RWPE2 (cell line): ENCODE measurements around the gene ENTHD1.
"Not testable (repeated sequence)": the region's sequence is repeated elsewhere in the genome, so short reads cannot be mapped to it uniquely, and the experiment has no call there.

Experiments
- ATAC-seq: fragments of 200-7000 bp; cut with Tn5 transposase; 3 replicates; pipeline ENCODE4 v1.9.1; 2021; ENCODE audit warnings: low read depth
- DNase-seq: peaks from one replicate; pipeline ENCODE4 v3.0.0-alpha.2; 2020; ENCODE audit warnings: low spot score
- H3K27ac ChIP-seq: fragments of 450-650 bp; 2 replicates; pipeline ENCODE4 v1.5.1; 2017; ENCODE audit warnings: mild to moderate bottlenecking; ENCODE audit not compliant: poor library complexity, severe bottlenecking
- H3K27me3 ChIP-seq: fragments of 250-450 bp; sonication (Bioruptor Pico); 2 replicates; pipeline ENCODE4 v1.5.1; 2021; ENCODE audit warnings: mild to moderate bottlenecking, moderate library complexity; ENCODE audit not compliant: insufficient read depth, poor library complexity, severe bottlenecking
- H3K36me3 ChIP-seq: fragments of 250-450 bp; sonication (Bioruptor Pico); 2 replicates; pipeline ENCODE4 v1.5.1; 2020; ENCODE audit warnings: low read depth, mild to moderate bottlenecking, moderate library complexity
- H3K4me1 ChIP-seq: fragments of 250-450 bp; sonication (Bioruptor Pico); 2 replicates; pipeline ENCODE4 v1.5.1; 2021; ENCODE audit warnings: mild to moderate bottlenecking, moderate library complexity; ENCODE audit not compliant: insufficient read depth, poor library complexity, severe bottlenecking
- H3K4me3 ChIP-seq: fragments of 250-450 bp; sonication (Bioruptor Pico); 2 replicates; pipeline ENCODE4 v1.5.1; 2021; ENCODE audit warnings: mild to moderate bottlenecking, moderate library complexity; ENCODE audit not compliant: severe bottlenecking
- H3K9me3 ChIP-seq: fragments of 250-450 bp; sonication (Bioruptor Pico); 2 replicates; pipeline ENCODE4 v1.5.1; 2021; ENCODE audit warnings: mild to moderate bottlenecking, moderate library complexity; ENCODE audit not compliant: severe bottlenecking
- TF ChIP-seq, protein P1 (sequence below): fragments of 450-650 bp; IDR thresholded peaks from one replicate; pipeline ENCODE4 v1.5.1; 2017; ENCODE audit warnings: mild to moderate bottlenecking, moderate library complexity; ENCODE audit not compliant: poor library complexity, severe bottlenecking

Gene ENTHD1

DNA sequence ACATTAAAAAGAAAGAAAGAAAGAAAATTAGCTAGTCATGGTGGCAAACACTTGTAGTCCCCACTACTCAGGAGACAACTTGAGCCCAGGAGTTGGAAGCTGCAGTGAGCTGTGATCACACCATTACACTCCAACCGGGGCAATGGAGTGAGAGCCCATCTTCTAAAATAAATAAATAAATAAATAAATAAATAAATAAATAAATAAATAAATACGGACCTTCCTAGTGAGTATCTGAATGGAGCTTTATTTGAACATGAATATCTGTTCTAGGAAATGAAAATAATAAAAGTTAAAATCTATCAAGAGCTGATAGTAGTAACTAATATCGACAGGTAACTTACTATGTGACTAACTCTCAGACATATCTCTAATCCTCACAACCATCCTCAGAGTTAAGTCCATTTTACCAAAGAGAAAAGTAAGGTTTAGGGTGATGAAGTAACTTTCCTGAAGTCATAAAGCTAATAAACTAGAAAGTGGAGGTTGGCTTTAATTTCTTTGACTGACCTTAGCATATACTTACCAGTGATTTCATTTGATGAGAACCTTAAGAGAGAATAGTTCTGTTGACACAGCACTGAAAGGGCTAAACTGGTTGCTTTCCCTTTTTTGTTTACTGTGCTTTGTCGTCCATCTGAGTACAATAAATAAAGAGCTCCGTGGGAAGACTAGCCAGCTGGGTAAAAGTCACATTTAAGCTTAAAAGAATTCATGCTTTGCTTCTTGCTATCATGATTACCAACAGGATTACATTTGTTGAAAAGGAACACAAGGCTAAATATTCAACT lies 22.4 kb downstream of the ENTHD1 start:
- Histone ChIP-seq H3K9me3 (no peaks in the 10 kb centered on the region), H3K4me1 (no peaks in the 10 kb centered on the region), H3K36me3 (no peaks in the 10 kb centered on the region), H3K27ac (no peak overlapping the region), H3K4me3 (no peak overlapping the region), H3K27me3 (peaks cover 11% of the 10 kb centered on the region)
- DNase-seq = no peak
- ATAC-seq = no peak
- TF ChIP-seq, protein P1, sequence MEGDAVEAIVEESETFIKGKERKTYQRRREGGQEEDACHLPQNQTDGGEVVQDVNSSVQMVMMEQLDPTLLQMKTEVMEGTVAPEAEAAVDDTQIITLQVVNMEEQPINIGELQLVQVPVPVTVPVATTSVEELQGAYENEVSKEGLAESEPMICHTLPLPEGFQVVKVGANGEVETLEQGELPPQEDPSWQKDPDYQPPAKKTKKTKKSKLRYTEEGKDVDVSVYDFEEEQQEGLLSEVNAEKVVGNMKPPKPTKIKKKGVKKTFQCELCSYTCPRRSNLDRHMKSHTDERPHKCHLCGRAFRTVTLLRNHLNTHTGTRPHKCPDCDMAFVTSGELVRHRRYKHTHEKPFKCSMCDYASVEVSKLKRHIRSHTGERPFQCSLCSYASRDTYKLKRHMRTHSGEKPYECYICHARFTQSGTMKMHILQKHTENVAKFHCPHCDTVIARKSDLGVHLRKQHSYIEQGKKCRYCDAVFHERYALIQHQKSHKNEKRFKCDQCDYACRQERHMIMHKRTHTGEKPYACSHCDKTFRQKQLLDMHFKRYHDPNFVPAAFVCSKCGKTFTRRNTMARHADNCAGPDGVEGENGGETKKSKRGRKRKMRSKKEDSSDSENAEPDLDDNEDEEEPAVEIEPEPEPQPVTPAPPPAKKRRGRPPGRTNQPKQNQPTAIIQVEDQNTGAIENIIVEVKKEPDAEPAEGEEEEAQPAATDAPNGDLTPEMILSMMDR = no peak

DNA sequence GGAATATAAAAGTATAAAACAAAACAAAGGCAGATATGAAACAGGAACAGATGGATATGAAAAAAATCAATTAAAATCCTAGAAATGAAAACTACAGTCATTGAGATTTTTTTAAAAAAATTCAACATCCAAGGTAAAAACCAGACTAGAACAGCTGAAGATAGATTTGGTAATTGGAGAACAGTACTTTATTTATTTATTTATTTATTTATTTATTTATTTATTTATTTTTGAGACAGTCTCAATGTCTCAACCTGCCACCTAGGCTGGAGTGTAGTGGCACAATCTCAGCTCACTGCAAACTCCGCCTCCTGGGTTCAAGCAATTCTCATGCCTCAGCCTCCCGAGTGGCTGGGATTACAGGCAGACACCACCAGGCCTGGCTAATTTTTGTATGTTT lies 23.8 kb downstream of the ENTHD1 start:
- not testable (repeated sequence) for H3K4me3 ChIP-seq, ATAC-seq, H3K27ac ChIP-seq, DNase-seq, H3K9me3 ChIP-seq, H3K4me1 ChIP-seq, H3K36me3 ChIP-seq
- peaks cover 11% of the 10 kb centered on the region for H3K27me3 ChIP-seq

DNA sequence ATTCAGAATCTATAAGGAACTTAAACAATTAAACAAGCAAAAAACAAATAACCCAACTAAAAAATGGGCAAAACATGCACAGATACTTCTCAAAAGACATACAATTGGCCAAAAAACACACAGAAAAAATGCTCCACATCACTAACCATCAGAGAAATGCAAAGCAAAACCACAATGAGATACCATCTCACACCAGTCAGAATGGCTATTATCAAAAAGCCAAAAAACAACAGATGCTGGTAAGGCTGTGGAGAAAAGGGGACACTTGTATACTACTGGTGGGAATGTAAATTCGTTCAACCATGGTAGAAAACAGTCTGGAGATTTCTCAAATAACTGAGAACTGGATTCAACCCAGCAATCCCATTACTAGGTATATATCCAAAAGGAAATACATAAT lies 24.8 kb downstream of the ENTHD1 start:
- H3K36me3 ChIP-seq = no peaks in the 10 kb centered on the region
- no peaks in the 10 kb centered on the region for H3K4me1 ChIP-seq
- H3K4me3 ChIP-seq = no peak overlapping the region
- TF ChIP-seq, protein P1 = no peak
- no peaks in the 10 kb centered on the region for H3K9me3 ChIP-seq
- H3K27me3 ChIP-seq = peaks cover 11% of the 10 kb centered on the region
- ATAC-seq = no peak
- DNase-seq = no peak
- H3K27ac ChIP-seq = no peak overlapping the region

DNA sequence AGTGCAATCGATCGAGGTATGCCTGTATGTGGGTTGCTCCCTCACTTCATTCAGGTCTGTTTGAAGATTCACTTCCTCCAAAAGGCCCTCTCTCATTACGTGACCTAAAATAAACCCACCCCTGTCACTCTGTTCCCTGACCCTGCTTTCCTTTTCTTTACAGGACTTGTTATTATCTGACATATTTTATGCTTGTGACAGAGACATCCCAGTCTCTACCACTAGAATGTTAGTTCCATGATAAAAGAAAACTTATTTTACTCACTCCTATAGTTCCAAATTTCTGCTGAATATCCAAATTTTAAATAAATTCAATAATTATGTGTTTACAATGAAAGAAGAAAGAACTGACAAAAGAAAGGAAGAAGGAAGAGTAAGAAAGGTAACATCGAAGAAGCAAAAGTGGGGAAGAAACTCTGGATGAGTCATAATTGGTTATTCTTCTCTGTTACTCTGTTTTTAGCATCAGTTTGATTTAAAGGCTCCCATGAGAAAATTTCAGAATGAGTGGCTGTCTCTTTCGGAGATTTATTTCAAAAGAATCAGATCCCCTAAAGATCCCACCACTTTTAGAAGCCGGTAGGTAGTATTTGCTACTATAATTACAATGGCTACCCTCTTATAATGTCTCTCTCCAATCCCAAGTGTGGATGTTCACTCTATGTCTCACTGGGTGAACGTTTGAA lies 33.5 kb downstream of the ENTHD1 start:
- TF ChIP-seq, protein P1 = no peak
- Histone ChIP-seq H3K36me3 (no peaks in the 10 kb centered on the region), H3K4me3 (no peak overlapping the region), H3K9me3 (no peaks in the 10 kb centered on the region), H3K27ac (no peak overlapping the region), H3K27me3 (peaks cover 14% of the 10 kb centered on the region), H3K4me1 (no peaks in the 10 kb centered on the region)
- ATAC-seq (no peak), DNase-seq (no peak)

DNA sequence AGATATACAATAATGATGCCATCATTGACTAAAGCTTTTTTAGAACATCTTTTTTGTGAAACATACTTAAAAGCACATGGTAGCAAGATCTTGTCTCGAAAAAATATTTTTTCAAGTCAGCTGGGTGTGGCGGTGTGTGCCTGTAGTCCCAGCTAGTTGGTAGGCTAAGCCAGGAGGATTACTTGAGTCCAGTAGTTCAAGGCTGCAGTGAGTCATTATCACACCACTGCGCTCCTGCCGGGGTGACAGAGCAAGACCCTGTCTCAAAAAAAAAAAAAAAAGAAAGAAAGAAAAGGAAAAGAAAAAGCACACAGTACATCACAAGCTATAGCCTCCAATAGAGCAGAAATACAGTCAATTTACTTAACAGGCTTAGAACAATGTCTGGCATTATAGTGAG lies 37.0 kb downstream of the ENTHD1 start:
- Histone ChIP-seq H3K4me1 (no peaks in the 10 kb centered on the region), H3K36me3 (no peaks in the 10 kb centered on the region), H3K27ac (no peak overlapping the region), H3K4me3 (no peak overlapping the region), H3K9me3 (no peaks in the 10 kb centered on the region), H3K27me3 (peaks cover 17% of the 10 kb centered on the region)
- no peak for ATAC-seq
- TF ChIP-seq, protein P1 = no peak
- no peak for DNase-seq
